GM21723 (cell line): ENCODE measurements around the gene SYT15.
"Not testable (repeated sequence)": the region's sequence is repeated elsewhere in the genome, so short reads cannot be mapped to it uniquely, and the experiment has no call there.

Experiments used
- ATAC-seq: cut with Tn5 transposase; IDR thresholded peaks from one replicate; pipeline ENCODE4 v1.9.1; 2021; ENCODE audit warnings: mild to moderate bottlenecking, moderate library complexity; ENCODE audit not compliant: unreplicated experiment

The SYT15 gene

GRCh38 chr10:46556515-46557318, 22.2 kb upstream of the SYT15 start, which contains the start of gene GPRIN2:
Gene GPRIN2, minus strand, starts transcription at chr10:46556658. Its CDS starts 5,922 bp downstream, at chr10:46550736.
- ATAC-seq = no peak

- ATAC-seq = no peak
Observed at GRCh38 chr10:46557319-46558121, 21.4 kb upstream of the SYT15 start.

DNA sequence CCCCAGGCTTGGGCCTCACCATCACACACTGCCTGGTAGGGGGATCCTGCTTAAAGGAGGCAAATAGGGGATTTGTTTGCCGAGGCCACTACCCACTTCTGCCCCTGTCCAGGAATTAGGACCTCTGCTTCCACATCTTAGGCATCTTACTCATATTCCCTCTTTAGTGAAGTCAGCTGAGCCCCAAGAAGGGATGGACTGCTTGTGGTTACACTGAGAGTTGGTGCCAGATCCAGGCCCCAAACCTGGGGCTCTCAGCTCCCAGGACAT, 20.9 kb upstream of the SYT15 start:
- ATAC-seq = no peak

- ATAC-seq = no peak
Observed at GRCh38 chr10:46558392-46559185, 20.3 kb upstream of the SYT15 start.

- ATAC-seq = no peak
Observed at GRCh38 chr10:46559231-46559671, 19.7 kb upstream of the SYT15 start.

DNA sequence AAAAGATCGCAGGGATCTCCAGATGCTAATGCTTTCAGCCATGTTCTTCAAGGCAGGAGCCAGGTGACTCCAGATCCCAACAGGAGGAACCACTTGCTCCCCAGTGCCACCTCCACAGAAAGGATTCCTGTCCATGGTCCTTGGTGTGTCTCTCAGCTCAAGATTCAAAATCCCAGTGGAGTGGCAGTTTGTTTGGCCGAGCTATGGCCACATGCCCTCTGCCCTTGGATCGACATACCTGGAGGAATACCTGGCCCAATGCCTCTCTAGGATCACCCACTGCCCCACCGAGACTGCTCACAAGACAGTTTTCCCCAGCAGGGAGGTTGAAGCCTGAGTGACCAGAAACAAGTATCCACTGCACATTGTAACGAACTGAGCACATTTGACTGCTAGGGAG, 18.5 kb upstream of the SYT15 start:
- ATAC-seq = no peak

DNA sequence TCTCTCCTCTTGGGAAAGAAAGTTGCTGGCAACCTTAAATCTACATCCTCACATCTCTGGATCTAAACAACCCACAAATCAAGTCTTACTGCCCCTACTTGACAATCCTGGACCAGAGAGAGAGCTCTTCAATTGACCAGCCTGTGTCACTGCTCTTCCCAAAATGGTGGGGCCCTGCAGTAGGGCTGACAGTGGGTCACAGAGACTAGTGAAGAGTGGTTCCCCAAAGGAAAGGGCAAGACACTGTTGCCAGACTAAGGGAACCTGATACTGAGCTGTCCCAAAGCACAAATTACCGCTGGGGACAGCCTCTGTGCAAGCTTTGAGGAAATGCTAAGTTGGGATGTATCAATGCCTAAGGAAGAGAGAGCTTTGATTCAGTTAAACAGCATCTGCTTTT, 18.0 kb upstream of the SYT15 start:
- ATAC-seq = no peak

DNA sequence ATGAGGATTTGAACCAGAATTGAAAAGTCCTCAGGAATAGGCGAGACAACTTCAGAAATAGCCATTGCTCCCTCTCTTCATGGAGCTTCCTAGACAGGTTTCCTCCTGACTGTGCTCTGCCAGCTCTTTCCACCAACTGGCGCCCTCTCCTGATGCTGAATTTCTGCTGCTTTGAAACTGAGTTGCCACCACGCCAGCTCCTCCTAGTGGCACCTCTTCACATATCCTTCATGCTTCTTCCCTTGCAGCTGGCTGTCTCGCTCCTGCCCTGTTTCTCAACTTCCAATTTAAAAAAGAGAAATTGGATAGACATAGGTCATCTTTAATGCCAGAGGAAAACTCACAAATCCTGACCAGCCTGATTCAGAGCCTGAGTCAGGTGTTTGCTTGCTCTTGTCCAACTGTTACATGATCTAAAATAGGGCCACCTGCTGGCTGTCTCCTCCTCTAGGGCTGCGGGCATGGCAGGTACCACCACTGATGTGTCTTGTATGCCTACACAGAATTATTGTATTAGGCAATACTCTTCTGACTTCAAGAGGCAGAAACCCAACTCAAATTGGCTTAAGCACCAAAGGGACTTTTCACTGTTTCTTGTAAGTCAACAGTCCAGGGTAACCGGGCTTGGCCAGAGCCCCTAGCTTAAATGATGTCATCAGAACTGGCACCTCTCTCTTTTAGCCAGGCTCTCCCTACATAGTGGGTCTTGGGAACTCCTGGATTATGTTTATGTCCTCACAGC, 13.2 kb upstream of the SYT15 start:
- ATAC-seq = peak; percentile 79

DNA sequence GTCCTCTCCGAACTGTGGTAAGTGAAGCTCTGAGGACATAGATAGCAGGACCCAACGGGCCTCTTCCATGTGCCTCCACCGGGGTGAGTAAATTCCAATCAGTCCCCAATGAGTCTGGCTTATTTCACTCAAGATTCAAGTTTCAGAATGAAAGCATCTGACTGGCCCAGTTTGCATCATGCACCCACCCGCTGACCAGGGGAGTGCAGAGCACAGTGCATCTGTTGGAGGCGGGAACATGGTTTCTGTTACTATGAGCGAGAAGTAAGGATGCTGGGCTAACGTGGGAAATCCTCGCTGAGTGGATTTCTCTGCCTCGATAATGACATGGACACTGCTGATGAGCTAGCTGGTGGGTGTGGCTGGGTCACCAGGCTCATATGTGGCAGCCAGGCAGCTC, 11.8 kb upstream of the SYT15 start:
- ATAC-seq = not testable (repeated sequence)

DNA sequence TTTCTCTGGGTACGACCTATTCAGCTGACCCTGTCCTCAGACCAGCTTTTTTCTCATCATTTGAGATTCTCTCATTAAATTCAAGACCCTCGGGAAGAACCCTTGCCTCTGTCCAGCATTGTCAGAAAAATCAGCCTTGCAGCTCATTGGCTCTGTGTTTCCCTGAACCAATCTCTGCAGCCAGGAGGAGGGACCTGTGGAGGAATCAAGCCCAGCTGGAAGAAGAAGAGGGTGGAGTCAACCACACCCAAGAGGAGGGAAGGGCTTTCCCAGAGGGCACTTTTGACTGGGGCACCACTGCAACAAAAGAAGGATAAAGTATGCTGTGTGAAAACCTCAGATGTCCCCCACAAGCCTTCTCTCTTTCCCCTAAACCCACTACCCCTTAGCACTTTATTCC, 8.3 kb upstream of the SYT15 start:
- not testable (repeated sequence) for ATAC-seq

DNA sequence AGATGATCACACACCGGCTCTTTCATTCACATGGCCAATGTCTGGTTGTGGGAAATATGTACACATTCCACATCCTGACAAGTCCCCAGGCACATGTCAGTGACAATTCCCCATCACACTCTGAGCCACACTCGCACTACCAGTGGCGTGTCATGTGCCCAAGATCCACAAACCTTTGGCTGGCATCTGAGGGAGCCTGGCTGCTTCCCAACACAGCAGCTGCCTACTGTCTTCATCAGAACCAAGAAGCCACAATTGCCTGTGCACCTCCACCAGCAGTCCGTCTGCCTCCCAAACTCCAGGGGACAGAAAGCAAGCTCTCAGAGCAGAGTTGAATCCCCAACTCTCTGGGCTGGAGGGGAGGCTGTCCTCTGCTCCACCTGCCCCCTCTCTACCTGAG, 6.2 kb upstream of the SYT15 start:
- not testable (repeated sequence) for ATAC-seq

- not testable (repeated sequence) for ATAC-seq
Observed at GRCh38 chr10:46573314-46573713, 5.6 kb upstream of the SYT15 start.

GRCh38 chr10:46573884-46574283, 5.0 kb upstream of the SYT15 start:
- not testable (repeated sequence) for ATAC-seq

GRCh38 chr10:46577624-46578473, 1.1 kb upstream of the SYT15 start:
- ATAC-seq = not testable (repeated sequence)

DNA sequence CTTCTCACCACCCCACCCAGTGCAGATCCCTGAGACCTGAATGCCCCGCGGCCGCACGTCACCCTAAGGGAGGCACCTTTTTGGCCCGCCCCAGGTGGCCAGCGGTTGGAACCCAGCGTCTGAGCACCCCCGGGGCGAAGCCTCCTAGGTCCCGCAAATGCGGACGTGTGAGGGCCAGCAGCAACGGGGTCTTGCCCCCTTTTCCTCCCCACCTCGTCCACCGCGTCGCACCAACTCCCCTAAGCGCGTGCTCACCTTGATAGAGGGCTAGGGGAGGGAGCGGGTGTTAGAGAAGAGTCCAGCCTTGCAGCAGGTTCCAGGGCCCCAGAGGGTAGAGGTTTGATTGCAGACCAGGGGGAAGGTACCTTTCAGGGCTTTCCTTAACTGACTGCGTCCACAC, 450 bp downstream of the SYT15 start:
- ATAC-seq = not testable (repeated sequence)

DNA sequence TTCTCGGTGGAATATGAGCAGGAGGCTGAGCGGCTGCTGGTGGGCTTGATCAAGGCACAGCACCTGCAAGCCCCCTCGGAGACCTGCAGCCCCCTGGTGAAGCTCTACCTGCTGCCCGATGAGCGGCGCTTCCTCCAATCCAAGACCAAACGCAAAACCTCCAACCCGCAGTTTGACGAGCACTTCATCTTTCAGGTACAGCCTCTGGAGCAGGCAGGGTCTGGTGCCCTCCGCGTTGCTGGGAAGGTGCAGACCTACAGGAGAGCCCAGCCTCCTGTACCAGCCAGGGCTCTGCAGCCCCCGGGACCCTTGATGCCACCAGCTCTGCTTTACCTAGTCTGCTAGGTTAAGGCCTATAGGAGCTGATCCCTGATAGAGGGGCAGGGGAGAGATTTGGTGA, 3.1 kb downstream of the SYT15 start:
- ATAC-seq = not testable (repeated sequence)

GRCh38 chr10:46582568-46582967, 3.6 kb downstream of the SYT15 start:
- not testable (repeated sequence) for ATAC-seq

DNA sequence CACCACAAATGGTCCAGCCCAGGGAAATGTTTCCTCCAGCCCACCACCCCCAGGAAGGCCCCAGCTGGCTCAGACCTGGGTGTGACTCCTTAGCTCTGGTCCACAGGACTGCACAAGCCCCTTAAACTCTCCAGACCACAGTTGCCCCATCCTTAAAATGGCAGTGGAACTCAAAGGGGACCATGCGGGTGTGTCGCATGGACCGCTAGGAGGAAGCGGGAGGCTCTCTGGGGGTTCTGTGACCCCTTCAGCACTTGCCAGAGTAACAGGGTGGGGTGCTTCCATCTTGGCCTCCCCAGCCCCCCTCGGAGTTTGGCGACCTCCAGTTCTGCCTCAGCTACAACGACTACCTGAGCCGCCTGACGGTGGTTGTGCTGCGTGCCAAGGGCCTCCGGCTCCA, 5.3 kb downstream of the SYT15 start:
- not testable (repeated sequence) for ATAC-seq

DNA sequence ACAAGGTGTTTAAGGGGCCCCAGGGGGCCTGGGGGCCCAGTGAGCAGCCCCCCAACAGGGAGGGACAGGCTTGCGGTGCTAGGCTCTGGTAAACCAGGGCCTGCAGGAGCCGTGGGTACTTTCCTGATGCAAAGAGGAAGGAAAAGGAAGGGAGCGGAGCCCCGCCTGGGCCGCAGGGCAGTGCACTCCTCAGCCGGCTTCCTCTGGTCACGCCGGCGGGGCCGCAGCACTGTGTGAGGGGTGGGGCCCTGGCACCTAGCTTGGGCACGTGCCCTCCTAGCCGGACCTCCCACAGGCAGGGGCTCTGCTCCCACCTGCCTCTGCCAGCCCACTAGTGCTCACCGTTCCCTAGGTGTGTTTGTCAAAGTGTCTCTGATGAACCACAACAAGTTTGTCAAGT, 6.3 kb downstream of the SYT15 start:
- not testable (repeated sequence) for ATAC-seq

DNA sequence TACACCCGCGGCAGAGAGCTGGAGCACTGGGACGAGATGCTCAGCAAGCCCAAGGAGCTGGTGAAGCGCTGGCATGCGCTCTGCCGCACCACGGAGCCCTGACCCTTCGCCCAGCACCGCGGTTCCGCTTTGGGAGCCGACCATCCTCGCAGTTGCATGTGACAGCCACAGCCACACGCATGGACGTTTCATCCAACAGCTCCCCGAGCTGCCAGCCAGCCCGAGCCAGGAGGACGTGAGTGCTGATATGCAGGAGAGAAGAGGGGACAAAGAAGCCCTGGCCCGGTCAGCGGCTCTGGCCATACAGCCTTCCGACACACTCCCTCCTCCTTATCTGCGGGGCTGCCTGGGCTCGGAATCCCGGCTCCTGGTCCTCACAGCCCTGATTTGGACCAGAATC, 8.6 kb downstream of the SYT15 start:
- not testable (repeated sequence) for ATAC-seq
